MCF 10A (cell line): ENCODE measurements around the gene CD99. TPM values are rescaled to one million over a fixed set of nuclear protein-coding genes. Genes with fewer than 3 reads are reported as not detected.

Experiments used
- BruUV-seq: library from RNA; stranded (reverse); fragments of 400-500 nt; replicated peaks from 2 replicates; lab custom pipeline; 2021; lab: Mats Ljungman, UMichigan
- CTCF ChIA-PET: fragments of 300-600 bp; sonication (Branson Sonifier 250); formaldehyde crosslinking; extraction: SDS; loops from one replicate; lab custom pipeline; 2021; ENCODE audit warnings: antibody characterized with exemption, inconsistent platforms; lab: Yijun Ruan, JAX
- POLR2A ChIA-PET: fragments of 300-600, 350-650 bp; sonication (Branson Sonifier 250); formaldehyde crosslinking; extraction: SDS; loops from one replicate; lab custom pipeline; 2020; ENCODE audit warnings: antibody characterized with exemption, inconsistent platforms; lab: Yijun Ruan, JAX
- DNase-seq: peaks from one replicate; pipeline ENCODE4 v3.0.0-alpha.2; 2018; ENCODE audit not compliant: unreplicated experiment
- H3K27ac Mint-ChIP-seq: one replicate; pipeline ENCODE4 v1.8.0; 2022; ENCODE audit warnings: mild to moderate bottlenecking, low read depth, mixed read lengths; ENCODE audit not compliant: unreplicated experiment
- H3K27me3 Mint-ChIP-seq: one replicate; pipeline ENCODE4 v1.8.0; 2022; ENCODE audit warnings: mixed read lengths; ENCODE audit not compliant: insufficient read depth, unreplicated experiment
- H3K36me3 Mint-ChIP-seq: one replicate; pipeline ENCODE4 v1.8.0; 2022; ENCODE audit warnings: mild to moderate bottlenecking, moderate library complexity, mixed read lengths; ENCODE audit not compliant: insufficient read depth, unreplicated experiment
- H3K4me1 Mint-ChIP-seq: one replicate; pipeline ENCODE4 v1.8.0; 2022; ENCODE audit warnings: mixed read lengths; ENCODE audit not compliant: insufficient read depth, unreplicated experiment
- H3K4me3 Mint-ChIP-seq: one replicate; pipeline ENCODE4 v1.8.0; 2022; ENCODE audit warnings: mild to moderate bottlenecking, moderate library complexity, mixed read lengths; ENCODE audit not compliant: unreplicated experiment
- H3K9me3 Mint-ChIP-seq: one replicate; pipeline ENCODE4 v1.8.0; 2022; ENCODE audit warnings: mixed read lengths; ENCODE audit not compliant: unreplicated experiment
- intact Hi-C: fragments of 100-400 bp; cut with micrococcal nuclease; formaldehyde crosslinking; loops from 2 replicates; pipeline ENCODE4 v1.14.1; 2022
- total RNA-seq: library from RNA; stranded (reverse); gene quantifications from 2 replicates; pipeline ENCODE4 v1.2.3, GENCODE V29; 2022
- TF ChIP-seq, protein P1 (sequence below): fragments of 200-600 bp; IDR thresholded peaks from one replicate; pipeline ENCODE4 v1.8.0; 2022; ENCODE audit warnings: antibody characterized with exemption, mild to moderate bottlenecking; ENCODE audit not compliant: unreplicated experiment

The CD99 gene
- total RNA-seq, 1 experiment from 2014 or later = 176 TPM

DNA sequence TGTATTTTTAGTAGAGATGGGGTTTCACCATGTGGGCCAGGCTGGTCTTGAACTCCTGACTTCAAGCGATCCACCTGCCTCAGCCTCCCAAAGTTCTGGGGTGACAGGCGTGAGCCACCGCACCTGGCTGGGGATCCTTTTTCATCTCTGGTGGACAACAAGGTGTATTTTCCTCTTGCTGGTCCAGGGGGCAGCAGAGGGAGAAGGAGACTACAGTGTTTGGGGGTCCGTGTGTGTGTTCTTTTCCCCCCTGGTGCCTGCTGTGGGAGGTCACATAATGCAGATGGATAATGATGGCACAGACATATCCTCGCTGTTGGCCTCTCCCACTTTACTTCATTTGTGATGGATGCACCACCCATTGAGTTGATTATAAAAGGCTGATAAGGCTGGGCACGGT lies 39.0 kb upstream of the CD99 start:
- Mint-ChIP-seq H3K9me3 (no peaks in the 10 kb centered on the region), H3K4me3 (no peak overlapping the region), H3K36me3 (no peaks in the 10 kb centered on the region), H3K4me1 (no peaks in the 10 kb centered on the region), H3K27me3 (no peaks in the 10 kb centered on the region), H3K27ac (no peak overlapping the region)
- POLR2A ChIA-PET = no interaction called here
- TF ChIP-seq, protein P1, sequence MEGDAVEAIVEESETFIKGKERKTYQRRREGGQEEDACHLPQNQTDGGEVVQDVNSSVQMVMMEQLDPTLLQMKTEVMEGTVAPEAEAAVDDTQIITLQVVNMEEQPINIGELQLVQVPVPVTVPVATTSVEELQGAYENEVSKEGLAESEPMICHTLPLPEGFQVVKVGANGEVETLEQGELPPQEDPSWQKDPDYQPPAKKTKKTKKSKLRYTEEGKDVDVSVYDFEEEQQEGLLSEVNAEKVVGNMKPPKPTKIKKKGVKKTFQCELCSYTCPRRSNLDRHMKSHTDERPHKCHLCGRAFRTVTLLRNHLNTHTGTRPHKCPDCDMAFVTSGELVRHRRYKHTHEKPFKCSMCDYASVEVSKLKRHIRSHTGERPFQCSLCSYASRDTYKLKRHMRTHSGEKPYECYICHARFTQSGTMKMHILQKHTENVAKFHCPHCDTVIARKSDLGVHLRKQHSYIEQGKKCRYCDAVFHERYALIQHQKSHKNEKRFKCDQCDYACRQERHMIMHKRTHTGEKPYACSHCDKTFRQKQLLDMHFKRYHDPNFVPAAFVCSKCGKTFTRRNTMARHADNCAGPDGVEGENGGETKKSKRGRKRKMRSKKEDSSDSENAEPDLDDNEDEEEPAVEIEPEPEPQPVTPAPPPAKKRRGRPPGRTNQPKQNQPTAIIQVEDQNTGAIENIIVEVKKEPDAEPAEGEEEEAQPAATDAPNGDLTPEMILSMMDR = peak; percentile 13
- CTCF ChIA-PET = no interaction called here
- DNase-seq = no peak
- no TSS peak for BruUV-seq
- intact Hi-C loops = no loop called here

DNA sequence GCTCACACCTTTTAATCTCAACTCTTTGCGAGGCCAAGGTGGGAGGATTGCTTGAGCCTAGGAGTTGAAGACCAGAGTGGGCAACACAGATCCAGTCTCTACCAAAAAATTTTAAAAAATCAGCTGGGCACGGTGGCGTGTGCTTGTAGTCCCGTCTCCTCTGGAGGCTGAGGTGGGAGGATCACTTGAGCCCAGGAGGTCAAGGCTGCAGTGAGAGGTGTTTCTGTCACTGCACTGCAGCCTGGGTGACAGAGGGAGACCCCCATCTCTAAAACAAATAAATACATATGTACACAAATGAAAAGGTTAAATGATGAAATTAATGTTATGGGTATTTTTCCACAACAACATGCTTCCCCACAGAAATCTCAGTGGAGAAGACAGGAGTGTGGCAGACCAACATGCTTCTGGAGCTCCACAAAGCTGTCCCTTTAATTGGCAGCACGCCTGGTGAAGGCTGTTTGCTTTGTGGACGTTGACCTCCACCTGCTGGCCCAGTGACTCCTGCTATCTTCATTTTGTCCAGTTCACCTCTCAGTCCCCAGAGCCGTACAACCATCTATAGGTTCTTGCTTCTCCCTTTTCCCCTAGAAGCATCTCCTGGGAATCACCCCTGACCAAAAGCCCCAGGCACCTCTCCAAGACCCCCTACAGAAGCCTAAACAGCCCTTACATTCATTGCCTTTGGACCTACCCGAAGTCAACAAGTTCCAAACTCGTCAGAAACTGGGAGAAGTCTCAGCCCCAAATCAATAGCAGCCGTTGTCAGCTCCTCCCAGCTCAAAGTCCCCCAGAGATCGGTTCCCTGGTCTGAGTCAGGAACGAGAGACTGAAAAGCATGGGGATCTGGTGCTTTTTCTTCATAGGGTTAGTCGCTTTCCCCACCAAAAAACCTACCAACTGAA lies 36.4 kb upstream of the CD99 start:
- no peak for DNase-seq
- Mint-ChIP-seq H3K27me3 (no peaks in the 10 kb centered on the region), H3K27ac (no peak overlapping the region), H3K4me1 (no peaks in the 10 kb centered on the region), H3K36me3 (no peaks in the 10 kb centered on the region), H3K9me3 (no peaks in the 10 kb centered on the region), H3K4me3 (no peak overlapping the region)
- POLR2A ChIA-PET = no interaction called here
- CTCF ChIA-PET = no interaction called here
- TF ChIP-seq, protein P1 = no peak
- BruUV-seq = no TSS peak
- intact Hi-C loops = no loop called here

- no peak overlapping the region for H3K27ac Mint-ChIP-seq
- CTCF ChIA-PET = no interaction called here
- H3K9me3 Mint-ChIP-seq = no peaks in the 10 kb centered on the region
Measured at GRCh38 chrX:2656257-2656836, 34.7 kb upstream of the CD99 start.

DNA sequence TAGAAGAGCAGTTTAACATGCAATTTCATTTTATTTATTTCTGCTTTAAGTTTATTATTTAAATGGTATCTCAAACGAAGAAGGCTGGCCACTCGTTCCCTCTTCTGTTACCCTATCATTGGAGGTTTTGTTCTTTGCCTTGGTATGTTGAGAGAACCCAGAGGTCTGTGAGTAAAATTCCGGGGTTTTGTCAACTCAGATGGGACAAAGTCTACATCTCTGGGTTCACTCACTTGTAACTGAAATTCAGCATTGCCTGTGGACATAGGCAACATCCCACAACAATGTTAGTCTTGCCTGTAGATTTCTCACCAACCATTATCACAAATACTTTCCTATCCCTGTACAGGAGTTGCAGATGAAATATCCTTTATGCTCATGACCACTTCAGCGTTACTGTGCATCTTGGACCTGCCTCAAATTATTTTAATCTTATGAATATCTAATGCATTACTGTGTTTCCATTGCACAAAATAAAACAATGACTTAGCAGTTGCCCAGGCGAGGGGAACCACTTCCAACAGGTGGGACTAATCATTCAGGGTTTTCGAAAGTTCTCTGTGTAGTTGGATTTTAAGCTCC lies 33.5 kb upstream of the CD99 start:
- no peak for DNase-seq
- CTCF ChIA-PET = no interaction called here
- Mint-ChIP-seq H3K27ac (no peak overlapping the region), H3K27me3 (no peaks in the 10 kb centered on the region), H3K9me3 (no peaks in the 10 kb centered on the region), H3K4me3 (no peak overlapping the region), H3K4me1 (no peaks in the 10 kb centered on the region), H3K36me3 (no peaks in the 10 kb centered on the region)
- intact Hi-C loops = no loop called here
- POLR2A ChIA-PET = no interaction called here
- TF ChIP-seq, protein P1 = no peak
- BruUV-seq = no TSS peak

More at GRCh38 chrX:2656257-2656836, 34.7 kb upstream of the CD99 start:
- no peak for DNase-seq
- intact Hi-C loops = no loop called here
- Mint-ChIP-seq H3K36me3 (no peaks in the 10 kb centered on the region), H3K27me3 (no peaks in the 10 kb centered on the region), H3K4me1 (no peaks in the 10 kb centered on the region), H3K4me3 (no peak overlapping the region)
- POLR2A ChIA-PET = no interaction called here
- no TSS peak for BruUV-seq
- TF ChIP-seq, protein P1 = no peak
